Posterior vena cava (tissue), 2 donors: Measurements from ENCODE around the gene USP6. TPM values are rescaled to one million over a fixed set of nuclear protein-coding genes. Genes with fewer than 3 reads are reported as not detected.

ENCODE experiments used
- DNase-seq: peaks from one replicate; pipeline ENCODE4 v3.0.0-alpha.2; 2020; ENCODE audit warnings: low spot score
- intact Hi-C, 2 donors: fragments of 100-400 bp; cut with DNase I; formaldehyde crosslinking; loops; one replicate each; pipeline versions ENCODE4 v1.14.1 to v1.14.2; 2022 to 2023
- total RNA-seq, 2 donors: library from RNA; stranded (reverse); fragmentation: NEBNext Ultra II Directional; extraction: Animal tissue kit (Norgen Biotek cat#: 25700); gene quantifications; one replicate each; pipeline ENCODE4 v1.2.1, GENCODE V29; 2021
- donor health status: DM: yes; HTN: yes; CAD: no.
- donor health status: DM: yes; HTN: yes; CAD: no.

Gene USP6
- total RNA-seq, 2 donors from 2014 or later: 0.19 TPM; not detected in 1

DNA sequence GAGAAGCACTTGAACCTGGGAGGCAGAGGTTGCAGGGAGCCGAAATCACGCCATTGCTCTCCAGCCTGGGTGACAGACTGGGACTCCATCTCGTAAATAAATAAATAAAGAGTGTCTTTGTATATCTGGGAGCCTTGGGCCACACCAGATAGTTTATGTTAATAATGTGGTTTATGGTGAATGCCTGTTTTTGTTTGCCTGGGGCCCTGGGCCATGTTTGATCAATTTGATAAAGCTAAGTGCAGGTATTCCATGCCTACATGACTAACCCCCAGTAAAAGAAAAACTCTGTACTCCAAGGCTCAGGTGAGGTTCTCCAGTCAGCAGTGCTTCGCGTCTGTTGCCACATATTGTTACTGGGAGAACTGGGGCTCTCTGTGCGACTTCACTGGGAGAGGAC lies 103.7 kb downstream of the USP6 start:
- DNase-seq: peak; percentile 3
- intact Hi-C loops: no loop called here

DNA sequence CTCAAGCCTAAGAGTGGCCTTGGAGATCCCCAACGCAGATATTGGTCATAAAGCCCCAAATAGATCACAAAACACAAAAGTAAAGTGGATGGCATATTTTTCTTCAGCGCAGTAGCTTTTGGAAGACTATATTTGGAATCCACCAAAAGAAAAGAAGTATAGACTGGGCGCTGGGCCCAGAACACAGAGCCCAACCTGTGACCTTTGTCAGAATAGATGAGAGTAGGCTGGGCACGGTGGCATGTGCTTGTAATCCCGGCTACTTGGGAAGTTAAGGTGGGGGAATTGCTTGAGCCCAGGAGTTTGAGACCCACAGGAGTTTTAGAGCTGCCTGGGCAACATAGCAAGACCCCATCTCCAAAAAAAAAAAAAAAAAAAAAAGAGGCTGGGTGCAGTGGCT lies 104.2 kb downstream of the USP6 start:
- intact Hi-C loops: loop anchor here in 1 of 2 donors (10.0 kb wide), 1 partner anchor 875 kb away; no protein-coding TSS in a partner anchor
- no peak for DNase-seq

GRCh38 chr17:5221912-5222311 lies 106.1 kb downstream of the USP6 start:
- intact Hi-C loops: loop anchor here in 1 of 2 donors (10.0 kb wide), 1 partner anchor 873 kb away; no protein-coding TSS in a partner anchor
- peak; percentile 51 for DNase-seq

Other genes starting within 250 kb of the USP6 start
- 1 to 10 TPM in 1 of 2 donors, under 1 TPM in 1; 1.00 to 1.3 TPM for gene C17orf107, start 216.5 kb upstream of the USP6 start, total RNA-seq
- 1 to 10 TPM in 1 of 2 donors, under 1 TPM in 1; 0.57 to 1.5 TPM for gene CHRNE, start 212.9 kb upstream of the USP6 start, total RNA-seq
- not detected for gene GP1BA, start 183.8 kb upstream of the USP6 start, total RNA-seq
- gene SLC25A11, start 176.0 kb upstream of the USP6 start, total RNA-seq: 10 to 100 TPM; 33.0 to 43.7 TPM
- 10 to 100 TPM; 62.7 to 77.3 TPM for gene RNF167, start 175.8 kb upstream of the USP6 start, total RNA-seq
- 100 to 1,000 TPM; 582 to 588 TPM for gene PFN1, start 167.5 kb upstream of the USP6 start, total RNA-seq
- 1 to 10 TPM; 3.2 to 4.3 TPM for gene ENO3, start 164.9 kb upstream of the USP6 start, total RNA-seq
- 10 to 100 TPM; 47.0 to 50.7 TPM for gene SPAG7, start 148.2 kb upstream of the USP6 start, total RNA-seq
- gene CAMTA2, start 128.4 kb upstream of the USP6 start, total RNA-seq: 10 to 100 TPM; 52.0 to 72.2 TPM
- 1 to 10 TPM in 1 of 2 donors, under 1 TPM in 1; 0.60 to 1.3 TPM for gene INCA1, start 118.5 kb upstream of the USP6 start, total RNA-seq
- gene KIF1C, start 118.1 kb upstream of the USP6 start, total RNA-seq: 100 to 1,000 TPM; 192 to 254 TPM
- gene SLC52A1, start 80.6 kb upstream of the USP6 start, total RNA-seq: under 1 TPM in 1 of 2 donors, not detected in 1; 0.14 TPM
- gene ZFP3, start 37.6 kb upstream of the USP6 start, total RNA-seq: 1 to 10 TPM; 4.1 to 4.6 TPM
- 1 to 10 TPM; 3.7 to 6.3 TPM for gene ZNF232, start 4.2 kb upstream of the USP6 start, total RNA-seq
- gene ZNF594, start 75.8 kb downstream of the USP6 start, total RNA-seq: 1 to 10 TPM; 5.7 to 6.8 TPM
- 1 to 10 TPM; 4.5 to 7.3 TPM for gene SCIMP, start 118.8 kb downstream of the USP6 start, total RNA-seq
- 10 to 100 TPM; 41.5 to 47.3 TPM for gene RABEP1, start 166.3 kb downstream of the USP6 start, total RNA-seq